SHP77 (cell line): ENCODE results near the gene NAB1.

ENCODE experiments used
- DNase-seq, 2 experiments: peaks; one replicate each; lab custom pipeline; 2025; lab: John Stamatoyannopoulos, UW

NAB1 gene

GRCh38 chr2:190716176-190716807 lies 67.4 kb downstream of the NAB1 start:
- DNase-seq: no peak

DNA sequence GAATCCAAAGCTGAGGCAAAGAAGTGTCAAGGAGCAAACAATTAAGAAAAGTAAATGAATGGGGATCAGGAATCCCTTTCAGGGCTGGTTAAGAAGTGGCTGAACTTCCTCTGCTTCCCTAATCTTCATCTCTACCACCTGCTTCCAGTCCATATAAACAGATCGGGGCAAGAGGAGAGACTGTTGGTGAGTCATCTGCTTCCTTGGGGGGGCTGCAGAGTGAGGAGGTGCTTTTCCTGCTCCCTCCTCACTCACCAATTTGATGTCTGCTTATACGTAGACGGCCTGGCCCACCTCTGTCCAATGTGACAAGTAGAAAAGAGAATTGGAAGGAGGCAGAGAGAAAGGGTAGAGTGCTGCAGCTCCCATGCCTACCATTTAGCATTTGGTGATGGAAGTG lies 68.4 kb downstream of the NAB1 start:
- peak in 1 of 2 experiments; percentile 31 for DNase-seq

- peak; percentile 70 to 84 for DNase-seq
Observed at GRCh38 chr2:190717764-190718651, 69.1 kb downstream of the NAB1 start.

GRCh38 chr2:190718652-190719526 lies 70.0 kb downstream of the NAB1 start:
- peak; percentile 7 to 31 for DNase-seq

- DNase-seq: no peak
Observed at GRCh38 chr2:190720276-190720675, 71.4 kb downstream of the NAB1 start.

DNA sequence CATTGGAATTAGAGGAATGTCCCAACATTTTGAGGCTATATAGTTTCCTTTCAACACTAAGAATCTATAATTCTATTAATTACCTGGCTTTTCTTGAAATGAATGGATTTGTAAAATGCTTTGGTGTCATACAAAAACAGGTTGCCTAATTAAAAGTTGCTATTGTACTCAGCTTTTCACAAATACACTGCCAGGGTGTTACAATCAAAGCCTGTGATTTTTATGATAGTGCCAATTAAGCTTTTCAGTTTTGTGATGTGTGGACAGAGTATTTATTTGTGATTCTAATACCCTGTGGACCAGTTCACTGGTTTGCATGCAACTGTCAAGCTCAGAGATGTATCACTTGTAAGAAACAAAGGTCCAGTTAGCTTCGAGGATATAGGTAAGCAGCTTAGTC lies 71.8 kb downstream of the NAB1 start:
- DNase-seq: no peak

DNA sequence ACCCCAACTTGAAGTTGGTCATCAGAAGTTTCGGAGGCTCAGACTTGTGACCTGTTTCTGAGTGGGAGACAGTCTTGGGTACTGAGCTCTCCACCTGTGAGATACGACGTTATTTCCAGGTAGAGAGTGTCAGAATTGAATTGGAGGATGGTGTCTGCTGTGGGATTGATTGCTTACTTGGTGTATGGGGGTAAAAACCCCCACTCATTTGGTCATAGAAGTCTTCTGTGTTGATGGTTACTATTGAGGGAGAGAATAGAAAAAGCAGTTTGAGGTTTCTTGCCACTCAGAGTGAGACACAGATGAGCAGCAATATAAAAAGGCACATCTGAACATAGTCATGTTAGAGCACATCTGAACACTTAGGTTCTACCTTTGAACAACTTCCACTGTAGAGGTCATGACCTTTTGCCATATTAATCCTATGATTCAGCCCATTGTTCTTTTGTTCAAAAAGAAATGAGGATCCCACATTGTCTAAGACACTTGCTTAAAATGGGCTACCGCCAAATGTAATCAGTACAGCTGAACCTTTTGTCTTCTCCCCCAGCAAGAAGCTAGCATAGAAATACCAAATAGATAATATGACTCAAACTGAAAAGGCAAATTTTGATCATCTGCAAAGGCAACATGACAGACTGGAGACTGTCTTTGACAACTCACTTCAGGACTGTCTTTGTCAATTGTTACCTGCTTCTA lies 73.3 kb downstream of the NAB1 start:
- DNase-seq: no peak

GRCh38 chr2:190722835-190723234 lies 74.0 kb downstream of the NAB1 start:
- no peak for DNase-seq

GRCh38 chr2:190723397-190724090 lies 74.7 kb downstream of the NAB1 start:
- DNase-seq: no peak

GRCh38 chr2:190726255-190726654 lies 77.4 kb downstream of the NAB1 start:
- no peak for DNase-seq

- no peak for DNase-seq
Observed at GRCh38 chr2:190736355-190736754, 87.5 kb downstream of the NAB1 start.

DNA sequence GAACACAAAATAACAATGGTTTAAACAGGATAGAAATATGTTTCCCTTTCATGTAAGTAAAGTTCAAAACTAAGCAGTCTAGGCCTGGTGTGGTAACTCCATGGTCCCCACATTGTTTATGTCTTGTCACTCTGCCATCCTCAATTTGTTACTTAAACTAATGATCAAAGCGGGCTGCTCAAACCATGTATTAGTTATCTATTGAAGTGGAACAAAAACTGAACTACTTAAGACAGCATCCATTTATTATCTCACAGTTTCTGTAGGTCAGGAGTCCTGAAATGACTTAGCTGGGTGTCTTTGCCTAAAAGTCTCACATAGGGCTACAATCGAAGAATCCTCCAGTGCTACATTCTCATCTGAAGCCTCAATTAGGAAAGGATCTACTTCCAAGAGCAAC lies 91.6 kb downstream of the NAB1 start:
- DNase-seq: no peak
